Kidney tubule cell (primary cell): ENCODE results near the gene SYT8.

ENCODE experiments used
- DNase-seq: peaks from one replicate; pipeline ENCODE4 v3.0.0-alpha.2; 2018; ENCODE audit warnings: low spot score

SYT8 gene

GRCh38 chr11:1845561-1846452, 11.0 kb downstream of the SYT8 start:
- DNase-seq, result no peak

- no peak for DNase-seq
These were observed 11.7 kb downstream of the SYT8 start for GRCh38 chr11:1846453-1846932.

- DNase-seq, result no peak
These were observed 12.4 kb downstream of the SYT8 start for GRCh38 chr11:1847006-1847735.

GRCh38 chr11:1847926-1848639, 13.3 kb downstream of the SYT8 start:
- DNase-seq, result no peak

- no peak for DNase-seq
These were observed 14.0 kb downstream of the SYT8 start for GRCh38 chr11:1848640-1849430.

GRCh38 chr11:1851468-1852180, 16.8 kb downstream of the SYT8 start:
- no peak for DNase-seq

- DNase-seq, result no peak
These were observed 17.6 kb downstream of the SYT8 start for GRCh38 chr11:1852271-1852876.

- DNase-seq, result no peak
These were observed 18.1 kb downstream of the SYT8 start, which contains the start of gene LSP1 for GRCh38 chr11:1852877-1853276. LSP1 (plus strand) TSS chr11:1853084; CDS start chr11:1853145, 61 bp downstream.

GRCh38 chr11:1853376-1854131, 18.8 kb downstream of the SYT8 start:
- no peak for DNase-seq

- DNase-seq, result no peak
These were observed 19.6 kb downstream of the SYT8 start for GRCh38 chr11:1854132-1854948.

- DNase-seq, result no peak
These were observed 20.4 kb downstream of the SYT8 start for GRCh38 chr11:1854949-1855885.

GRCh38 chr11:1855886-1856265, 21.1 kb downstream of the SYT8 start:
- no peak for DNase-seq

- DNase-seq, result no peak
These were observed 21.7 kb downstream of the SYT8 start for GRCh38 chr11:1856306-1857005.

- DNase-seq, result no peak
These were observed 22.3 kb downstream of the SYT8 start for GRCh38 chr11:1857064-1857463.

GRCh38 chr11:1858154-1858553, 23.4 kb downstream of the SYT8 start:
- no peak for DNase-seq

- no peak for DNase-seq
These were observed 23.8 kb downstream of the SYT8 start for GRCh38 chr11:1858576-1858975.

GRCh38 chr11:1859004-1859403, 24.2 kb downstream of the SYT8 start:
- DNase-seq, result no peak
